GM21381 (cell line): ENCODE measurements around the gene SKIL.

ENCODE experiments used
- ATAC-seq: cut with Tn5 transposase; IDR thresholded peaks from one replicate; pipeline ENCODE4 v1.9.1; 2021; ENCODE audit warnings: mild to moderate bottlenecking, moderate library complexity; ENCODE audit not compliant: unreplicated experiment

Gene SKIL

DNA sequence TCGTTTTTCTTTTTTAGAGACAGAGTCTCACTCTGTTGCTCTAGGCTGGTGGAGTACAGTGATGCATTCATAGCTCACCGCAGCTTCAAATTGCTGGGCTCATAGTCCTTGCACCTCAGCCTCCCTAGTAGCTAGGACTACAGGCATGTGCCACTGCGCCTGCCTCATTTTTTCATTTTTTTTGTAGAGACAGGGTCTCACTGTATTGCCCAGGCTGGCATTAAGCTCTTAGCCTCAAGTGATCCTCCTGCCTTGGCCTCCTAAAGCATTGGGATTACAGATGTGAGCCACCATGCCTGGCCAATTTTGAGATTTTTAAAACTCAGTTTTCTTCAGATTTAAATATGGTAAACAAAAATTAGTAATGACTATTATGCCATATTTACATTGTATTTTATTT lies 29.0 kb downstream of the SKIL start:
- ATAC-seq = no peak

DNA sequence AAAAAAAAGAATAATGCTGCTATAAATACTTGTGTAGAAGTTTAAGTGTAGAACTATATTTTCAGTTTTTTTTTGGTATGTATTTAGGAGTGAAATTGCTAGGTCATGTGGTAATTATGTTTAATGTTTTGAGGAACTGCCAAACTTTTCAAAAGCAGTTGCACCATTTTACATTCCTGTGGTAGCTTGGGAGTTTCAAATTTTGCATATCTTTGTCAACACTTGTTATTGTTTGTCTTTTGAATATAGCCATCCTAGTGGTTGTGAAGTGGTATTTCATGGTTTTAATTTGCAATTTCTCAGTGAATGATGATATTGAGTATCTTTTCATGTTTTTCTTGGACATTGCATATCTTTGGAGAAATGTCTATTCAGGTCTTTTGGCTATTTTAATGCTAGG lies 30.4 kb downstream of the SKIL start:
- ATAC-seq = no peak

DNA sequence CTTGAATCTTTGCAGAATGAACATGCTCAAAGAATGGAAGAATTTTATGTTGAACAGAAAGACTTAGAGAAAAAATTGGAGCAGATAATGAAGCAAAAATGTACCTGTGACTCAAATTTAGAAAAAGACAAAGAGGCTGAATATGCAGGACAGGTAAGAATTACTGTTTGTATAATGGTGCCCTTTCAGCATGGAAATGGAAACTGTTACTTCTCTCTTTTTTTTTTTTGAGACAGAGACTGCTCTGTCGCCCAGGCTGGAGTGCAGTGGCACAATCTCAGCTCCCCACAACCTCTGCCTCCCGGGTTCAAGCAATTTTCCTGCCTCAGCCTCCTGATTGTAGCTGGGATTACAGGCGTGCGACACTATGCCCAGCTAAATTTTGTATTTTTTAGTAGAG lies 33.6 kb downstream of the SKIL start:
- ATAC-seq = no peak

- ATAC-seq = no peak
These were observed 40.2 kb downstream of the SKIL start for GRCh38 chr3:170397685-170398084.

DNA sequence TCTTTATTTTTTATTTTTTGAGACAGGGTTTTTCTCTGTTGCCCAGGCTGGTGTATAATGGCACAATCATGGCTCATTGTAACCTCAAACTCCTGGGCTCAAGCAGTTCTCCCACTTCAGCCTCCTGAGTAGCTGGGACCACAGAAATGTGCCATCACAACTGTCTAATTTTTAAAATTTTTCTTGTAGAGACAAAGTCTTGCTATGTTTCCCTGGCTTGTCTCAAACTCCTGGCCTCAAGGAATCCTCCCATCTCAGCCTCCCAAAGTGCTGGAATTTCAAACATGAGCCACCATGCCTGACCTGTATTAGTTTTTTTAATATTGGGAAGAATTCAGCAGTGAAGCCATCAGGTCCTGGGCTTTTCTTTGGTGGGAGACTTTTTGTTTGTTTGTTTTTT lies 47.6 kb downstream of the SKIL start:
- no peak for ATAC-seq

DNA sequence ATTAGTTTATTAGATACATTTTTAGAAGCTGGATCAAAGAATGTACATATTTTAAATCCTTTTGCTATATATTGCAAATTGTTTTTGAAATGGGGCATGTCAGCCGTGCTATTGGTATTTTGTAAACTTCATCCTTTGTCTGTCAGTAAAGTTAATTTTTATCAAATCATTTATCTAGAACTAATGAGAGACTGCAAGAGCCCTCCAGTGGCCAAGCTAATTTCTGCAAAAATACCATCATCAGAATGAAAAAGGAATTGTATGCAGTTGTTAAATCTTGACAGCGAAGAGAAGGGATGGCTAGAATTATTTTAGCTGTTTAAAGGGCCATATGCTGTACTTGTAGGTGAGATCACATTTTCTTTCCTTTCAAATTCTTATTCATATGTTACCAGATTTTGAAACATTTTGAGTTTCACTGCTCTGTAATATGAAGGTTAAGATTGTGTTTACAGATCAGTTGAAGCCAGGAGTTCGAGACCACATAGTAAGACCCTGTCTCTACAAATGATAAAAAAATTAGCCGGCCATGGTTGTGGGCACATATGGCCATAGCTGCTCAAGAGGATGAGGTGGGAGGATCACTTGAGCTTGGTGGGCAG lies 53.0 kb downstream of the SKIL start:
- ATAC-seq = no peak

GRCh38 chr3:170413291-170413690 lies 55.8 kb downstream of the SKIL start:
- no peak for ATAC-seq

DNA sequence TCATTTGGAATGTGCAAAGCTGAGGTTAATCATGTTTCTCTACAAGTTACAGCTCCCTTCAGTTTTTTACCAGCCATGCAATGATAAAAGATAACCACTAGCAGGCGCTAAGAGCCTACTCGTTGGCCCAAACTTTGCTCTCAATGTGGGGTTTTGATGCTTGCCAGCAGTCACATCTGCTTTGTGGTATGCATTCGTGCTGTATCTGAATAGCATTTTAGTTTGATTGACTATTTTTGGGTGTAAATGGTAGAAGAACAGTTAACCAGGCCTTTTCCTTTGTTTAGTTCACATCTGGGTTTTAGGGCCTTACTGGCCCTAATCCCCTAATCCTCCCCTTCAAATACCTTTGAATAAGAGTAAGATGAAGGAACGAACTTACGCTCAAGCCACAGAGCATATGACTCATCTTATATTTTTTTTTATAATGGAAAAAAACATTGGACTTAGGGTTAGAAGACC lies 56.7 kb downstream of the SKIL start:
- peak; percentile 54 for ATAC-seq

GRCh38 chr3:170417090-170417489 lies 59.6 kb downstream of the SKIL start:
- ATAC-seq = no peak

DNA sequence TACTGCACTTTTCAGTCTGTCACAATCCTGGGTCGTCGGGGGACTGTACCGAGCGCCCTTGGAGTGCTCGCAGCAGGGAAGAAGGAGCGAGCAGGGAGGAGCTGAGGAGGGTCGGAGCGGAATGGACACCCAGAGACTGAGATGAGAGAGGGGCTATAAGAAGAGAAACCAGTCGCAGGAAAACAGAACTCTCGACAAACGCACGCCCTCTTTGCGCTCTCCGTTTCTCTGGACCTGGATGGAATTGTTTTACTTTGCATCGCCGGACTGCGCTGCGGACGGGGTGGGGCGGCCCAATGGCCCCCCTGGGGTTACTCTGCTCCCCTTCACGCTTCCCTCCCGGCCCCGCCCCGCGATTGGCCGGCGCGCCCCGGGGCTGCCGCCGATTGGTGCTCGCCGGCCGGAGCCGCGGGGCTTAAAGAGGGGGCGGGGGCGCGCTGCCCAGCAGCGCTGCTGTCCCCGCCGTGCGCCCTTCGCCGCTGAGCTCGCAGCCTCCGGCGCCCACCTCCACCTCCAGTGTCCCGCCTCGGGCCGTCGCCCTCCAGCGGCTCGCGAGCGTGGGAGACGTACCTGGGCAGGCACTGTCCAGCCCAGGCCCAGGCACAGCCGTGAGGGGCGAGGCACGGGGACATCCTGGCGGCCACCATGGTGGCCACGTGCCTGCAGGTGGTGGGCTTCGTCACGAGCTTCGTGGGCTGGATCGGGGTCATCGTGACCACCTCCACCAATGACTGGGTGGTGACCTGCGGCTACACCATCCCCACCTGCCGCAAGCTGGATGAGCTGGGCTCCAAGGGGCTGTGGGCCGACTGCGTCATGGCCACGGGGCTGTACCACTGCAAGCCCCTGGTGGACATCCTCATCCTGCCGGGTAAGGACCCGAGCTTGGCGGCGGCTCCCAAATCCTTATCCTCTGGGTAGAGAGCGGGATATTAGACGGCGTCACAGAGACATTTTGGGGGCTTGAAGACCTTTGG lies 61.2 kb downstream of the SKIL start, which contains the start of gene CLDN11:
TSS of gene CLDN11 (plus strand) at position 447 of the 977 bp plus-strand sequence. CDS start at position 646, 199 bp downstream.
- ATAC-seq = no peak

- ATAC-seq = no peak
These were observed 62.1 kb downstream of the SKIL start for GRCh38 chr3:170419557-170420087.

GRCh38 chr3:170420307-170420821 lies 62.8 kb downstream of the SKIL start:
- no peak for ATAC-seq

GRCh38 chr3:170421111-170421641 lies 63.7 kb downstream of the SKIL start:
- ATAC-seq = no peak

DNA sequence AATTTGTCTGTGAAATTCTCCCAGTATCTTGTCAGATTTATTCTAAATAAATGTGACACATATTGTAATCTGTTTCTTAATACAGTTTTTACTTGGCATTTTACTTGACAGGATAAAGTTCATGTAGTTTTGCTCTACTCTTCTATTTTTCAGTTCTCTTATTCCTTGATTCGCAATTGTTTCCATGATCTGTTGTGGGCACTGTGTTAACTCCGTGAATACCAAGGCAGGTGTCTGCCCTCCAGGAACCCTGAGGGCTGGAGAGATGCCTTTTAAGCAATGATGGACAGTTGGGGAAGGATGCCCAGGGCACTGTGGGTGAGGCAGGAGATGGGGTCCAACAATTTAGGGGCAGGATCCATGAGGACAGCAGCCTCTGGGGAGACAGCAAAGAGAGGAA lies 64.2 kb downstream of the SKIL start:
- ATAC-seq = no peak

GRCh38 chr3:170423001-170423615 lies 65.6 kb downstream of the SKIL start:
- ATAC-seq = no peak

GRCh38 chr3:170424879-170425278 lies 67.4 kb downstream of the SKIL start:
- no peak for ATAC-seq

DNA sequence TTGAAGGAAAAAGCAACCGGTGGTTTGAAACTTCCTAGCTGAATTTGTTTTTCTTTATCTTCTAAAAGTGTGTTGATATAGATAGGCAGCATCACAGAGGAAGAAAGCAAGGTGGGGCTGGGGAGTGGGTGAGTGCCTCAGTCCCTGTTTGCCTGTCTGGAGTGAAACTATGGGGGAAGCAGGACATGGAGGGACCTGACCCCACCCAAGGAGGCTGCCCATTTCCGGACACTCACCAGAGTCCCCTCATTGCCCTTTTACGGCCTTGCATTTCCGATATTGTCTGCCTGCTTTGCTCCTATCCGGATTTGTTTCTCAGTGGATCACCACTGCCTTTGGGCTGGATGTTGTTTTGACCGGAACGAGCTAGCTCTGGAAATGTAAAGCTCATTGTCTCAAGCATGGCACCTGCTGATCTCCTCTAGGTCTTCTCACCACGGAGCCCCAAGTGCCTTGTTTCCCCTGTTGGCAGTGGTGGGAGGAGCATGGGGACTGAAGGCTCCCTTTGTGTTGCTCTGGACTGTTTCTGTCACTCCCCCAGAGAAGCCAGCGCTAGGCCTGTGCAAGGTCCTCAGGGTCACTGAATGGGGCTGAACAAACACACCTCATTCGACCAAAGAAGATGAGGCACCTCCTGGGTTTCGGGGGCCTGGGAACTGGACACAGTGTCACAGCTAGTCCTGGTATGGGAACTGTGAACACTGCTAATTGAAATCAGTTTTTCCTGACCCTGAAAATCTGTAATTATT lies 68.2 kb downstream of the SKIL start:
- ATAC-seq = no peak

GRCh38 chr3:170426240-170426797 lies 68.8 kb downstream of the SKIL start:
- no peak for ATAC-seq

DNA sequence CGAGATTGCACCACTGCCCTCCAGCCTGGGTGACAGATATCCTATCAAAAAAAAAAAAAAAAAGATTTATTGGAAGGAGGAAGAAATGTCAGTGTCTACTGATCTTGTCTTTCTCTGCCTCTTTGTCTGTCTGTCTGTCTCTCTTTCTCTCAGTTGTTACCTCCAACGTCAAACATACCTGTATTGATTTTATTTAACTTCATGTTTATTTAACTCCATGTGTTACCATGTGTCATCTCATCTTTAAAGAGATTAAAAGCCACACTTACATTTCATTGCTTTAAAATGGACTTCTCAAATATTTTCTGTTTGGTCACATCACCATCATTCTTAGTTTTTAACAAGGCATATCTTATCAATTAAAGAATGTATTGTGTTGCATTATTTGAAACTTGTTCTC lies 70.6 kb downstream of the SKIL start:
- ATAC-seq = no peak

DNA sequence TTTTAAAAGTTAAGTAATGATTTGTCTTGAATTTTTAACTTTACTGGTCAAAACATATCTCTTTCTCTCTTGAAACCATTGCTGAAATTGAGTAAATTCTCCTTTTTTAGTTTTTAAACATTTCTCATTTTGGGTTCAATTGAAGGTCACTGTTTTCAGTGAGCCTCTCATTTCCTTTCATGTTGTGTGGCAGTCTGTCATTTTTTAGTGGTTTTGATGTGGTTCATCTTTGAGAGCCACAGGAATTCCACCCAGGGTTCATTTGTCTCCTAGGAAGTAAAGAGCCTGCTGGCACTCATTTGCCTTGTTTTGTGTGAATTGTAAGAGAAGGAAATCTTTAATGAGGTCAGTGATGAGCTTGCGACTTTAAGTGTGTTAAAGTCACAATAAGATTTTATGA lies 71.5 kb downstream of the SKIL start:
- ATAC-seq = no peak
